Stimulated activated naive CD4-positive, alpha-beta T cell (primary cell): ENCODE data around the gene PCDHAC2.

Experiments used
- DNase-seq, 6 experiments: peaks; one replicate each; lab custom pipeline; 2025; lab: John Stamatoyannopoulos, UW

Gene PCDHAC2

DNA sequence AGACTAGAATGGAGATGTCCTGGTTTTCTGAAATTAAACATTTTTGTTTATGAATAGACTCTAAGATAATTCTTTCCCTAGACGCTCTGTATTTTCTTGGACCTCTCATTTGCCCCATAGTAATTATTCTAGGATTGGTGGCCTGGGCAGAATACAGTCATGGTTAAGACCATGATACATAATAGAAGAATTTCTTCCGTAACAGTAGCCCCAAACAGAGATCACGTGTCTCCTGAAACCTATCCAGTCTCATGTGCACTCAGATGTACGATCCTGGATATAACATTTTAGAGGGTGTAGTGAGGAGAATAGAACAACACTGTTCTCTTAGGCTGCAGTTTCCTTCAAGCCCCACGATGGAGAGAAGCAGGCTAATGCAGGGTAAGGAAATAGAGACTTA is 22.3 kb downstream of the PCDHAC2 start:
- DNase-seq = no peak

DNA sequence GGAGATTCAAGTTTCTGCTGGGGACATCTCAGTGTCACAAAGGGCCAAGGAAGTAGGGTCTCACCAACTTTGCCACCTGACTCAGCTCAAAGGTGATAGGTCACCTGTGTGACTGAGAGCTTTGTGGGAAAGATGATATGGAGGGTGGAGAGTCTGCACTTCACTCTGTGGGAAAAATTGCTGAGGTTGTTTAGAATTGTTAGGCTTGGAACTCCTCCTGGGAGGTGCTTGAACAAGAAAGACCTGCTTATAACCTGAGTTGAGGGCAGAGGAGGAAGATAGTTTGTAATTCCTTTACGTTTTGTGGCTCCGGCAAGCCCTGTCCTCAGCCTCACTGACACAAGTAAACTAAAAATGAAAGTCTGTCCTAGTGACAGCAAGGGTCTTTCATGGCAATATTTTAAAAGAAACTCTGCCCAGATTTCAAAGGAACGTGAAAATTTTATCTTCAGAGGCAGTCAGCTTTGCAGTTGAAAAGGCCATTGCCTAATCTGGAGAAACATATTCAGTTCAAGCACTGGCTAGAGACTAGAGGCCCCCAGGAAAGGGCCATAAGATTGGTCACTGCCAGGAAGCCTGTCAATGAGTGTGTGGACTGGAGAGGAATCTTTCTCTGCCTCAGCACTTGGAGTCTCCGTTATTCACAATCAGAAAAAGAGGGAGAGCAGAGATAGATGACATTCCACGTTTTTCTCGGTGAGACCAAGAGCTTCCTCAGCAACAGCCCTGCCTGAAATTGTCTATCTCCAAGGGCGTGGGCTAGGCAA is 23.2 kb downstream of the PCDHAC2 start:
- DNase-seq = no peak

DNA sequence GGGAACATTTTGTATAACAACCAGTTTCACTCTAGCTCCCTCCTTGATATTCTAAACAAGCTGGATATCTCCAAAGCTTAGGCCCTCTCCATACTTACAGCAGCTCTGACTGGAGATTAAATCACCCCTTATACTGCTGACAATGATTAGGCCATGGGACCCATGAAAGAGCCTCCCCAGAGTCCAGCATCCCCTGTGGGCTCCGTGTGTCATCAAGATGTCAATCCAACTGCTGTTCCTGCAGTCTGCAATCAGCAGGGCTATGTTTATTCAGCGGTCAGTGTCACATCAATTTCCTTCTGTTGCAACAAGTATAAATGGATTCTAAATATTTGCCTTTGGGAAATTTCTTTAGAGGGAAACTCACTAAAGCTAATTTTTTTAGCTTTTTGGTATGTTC is 26.6 kb downstream of the PCDHAC2 start:
- DNase-seq = no peak

DNA sequence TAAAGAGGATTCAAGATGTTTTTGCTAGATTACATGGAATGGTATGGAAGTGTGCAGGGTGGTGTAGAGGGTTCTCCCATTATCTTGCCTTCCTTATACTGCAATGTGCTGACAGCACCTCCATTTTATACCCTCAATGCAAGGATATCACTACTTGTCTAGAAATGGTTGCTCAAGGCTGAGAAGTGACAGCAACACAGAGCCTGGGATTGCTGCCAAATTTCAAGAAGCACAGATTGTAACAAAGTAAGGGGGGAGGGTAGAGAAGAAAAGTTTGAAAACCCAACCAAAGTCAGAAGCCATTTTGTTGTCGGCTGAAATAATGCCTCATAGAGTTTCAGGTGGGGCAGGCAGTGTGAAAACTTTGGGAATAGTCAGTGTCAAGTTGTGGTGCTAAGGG is 29.8 kb downstream of the PCDHAC2 start:
- no peak for DNase-seq

DNA sequence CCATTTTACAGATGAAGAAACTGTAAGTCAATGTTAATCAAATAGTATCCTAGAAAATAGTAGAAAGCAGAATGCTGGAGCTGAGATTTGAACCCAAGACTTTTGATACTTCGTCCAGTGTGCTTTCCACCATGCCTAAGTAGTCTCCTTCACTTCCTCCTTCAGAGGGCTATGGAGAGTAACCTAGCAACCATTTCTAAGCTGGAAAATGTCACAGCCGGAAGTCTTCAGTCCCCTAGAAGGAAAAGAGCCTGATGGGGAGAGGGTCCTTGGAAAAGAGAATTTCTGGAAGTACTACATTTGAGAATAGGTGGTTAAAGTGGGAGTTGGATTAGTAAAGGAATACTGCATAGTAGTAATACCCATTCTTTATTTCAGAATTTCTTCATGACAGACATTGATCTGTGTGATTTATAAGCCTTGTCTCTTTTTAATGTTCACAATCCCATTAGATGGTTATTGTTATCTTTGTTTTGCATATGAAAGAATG is 32.7 kb downstream of the PCDHAC2 start:
- no peak for DNase-seq

DNA sequence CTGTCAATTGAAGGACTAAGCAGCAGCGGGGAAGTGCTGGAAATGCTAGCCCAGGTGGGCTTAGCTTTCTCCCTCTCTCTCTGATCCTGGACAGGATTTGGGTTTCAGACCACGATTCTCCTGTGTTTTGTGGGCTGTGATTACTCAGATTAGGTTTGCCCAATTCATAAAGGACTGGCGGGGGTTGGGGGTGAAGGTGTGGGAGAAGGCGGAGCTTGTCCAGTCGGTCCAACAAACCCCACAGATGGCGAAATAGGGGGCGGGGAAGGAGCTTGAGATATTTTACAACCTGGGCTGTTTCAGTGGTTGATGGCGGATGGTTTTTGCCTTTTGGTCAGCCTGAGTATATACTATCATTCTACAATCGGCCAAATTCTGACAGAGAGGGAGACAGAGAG is 35.2 kb downstream of the PCDHAC2 start:
- no peak for DNase-seq

DNA sequence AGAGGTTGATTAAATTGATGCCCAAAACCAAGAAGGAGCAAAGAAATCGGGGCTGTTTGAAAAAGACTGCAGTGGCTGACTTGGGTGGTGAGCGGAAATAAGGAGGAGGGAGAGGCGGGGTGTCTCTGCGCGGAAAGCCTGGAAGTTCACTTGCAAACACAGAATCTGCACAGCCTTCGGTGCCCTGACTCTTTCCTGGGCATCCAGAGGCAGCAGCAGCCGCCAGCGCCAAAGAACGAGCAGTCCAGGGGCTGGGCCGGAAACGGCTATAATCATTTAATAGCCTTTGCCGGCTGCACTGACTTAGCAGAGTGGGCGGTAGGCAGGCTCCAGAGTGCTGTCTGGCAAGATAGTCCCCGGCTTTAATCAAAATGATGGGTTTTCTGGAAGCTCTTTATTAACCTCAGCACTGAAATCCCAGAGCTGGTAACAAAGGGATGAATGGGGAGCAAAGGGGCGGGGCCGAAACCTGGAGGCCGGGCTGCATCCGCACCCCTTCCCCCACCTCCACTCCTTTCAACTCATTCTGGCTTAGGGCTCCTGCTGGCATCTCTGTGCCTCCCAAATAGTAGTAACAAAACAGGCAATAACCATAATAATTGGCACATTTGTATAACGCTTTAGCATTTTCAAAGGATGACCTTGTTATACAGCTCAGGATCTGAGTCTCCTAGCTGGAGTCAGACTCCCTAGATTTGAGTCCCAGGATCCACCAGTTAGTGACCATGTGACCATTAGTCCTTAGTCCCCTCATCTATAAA is 35.7 kb downstream of the PCDHAC2 start:
- no peak for DNase-seq

DNA sequence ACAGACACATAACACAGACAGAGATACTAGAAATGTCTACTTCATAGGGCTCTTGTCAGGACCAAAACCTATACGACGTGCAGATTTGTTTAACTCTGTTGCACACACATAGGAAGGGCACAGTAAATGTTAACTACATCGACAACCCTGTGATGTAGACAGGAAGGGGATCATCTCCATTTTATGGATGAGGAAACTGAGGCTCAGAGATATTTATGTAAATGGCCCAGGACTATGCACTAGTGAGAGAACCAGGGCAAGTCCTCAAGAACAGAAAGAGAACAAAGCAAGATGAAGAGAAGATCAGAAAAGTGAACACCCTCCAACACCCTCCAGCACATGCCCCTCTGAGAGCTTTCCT is 36.3 kb downstream of the PCDHAC2 start:
- no peak for DNase-seq

DNA sequence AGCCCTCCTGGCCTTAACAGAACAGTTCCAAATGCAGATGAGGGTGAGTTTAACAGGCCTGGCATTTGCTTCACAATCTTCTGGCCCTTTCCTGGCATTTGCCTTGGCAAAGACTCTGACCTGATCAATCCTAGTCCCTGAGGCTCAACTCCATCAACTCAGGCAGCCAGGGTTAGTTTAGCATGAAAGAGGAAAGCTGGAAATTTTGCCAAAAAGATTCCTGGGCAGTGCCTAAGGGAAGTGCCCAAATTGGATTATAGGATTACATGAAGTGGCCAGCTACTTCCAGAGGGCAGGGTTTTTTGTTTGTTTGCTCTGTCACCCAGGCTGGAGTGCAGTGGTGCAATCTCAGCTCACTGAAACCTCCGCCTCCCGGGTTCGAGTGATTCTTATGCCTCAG is 36.8 kb downstream of the PCDHAC2 start:
- no peak for DNase-seq

DNA sequence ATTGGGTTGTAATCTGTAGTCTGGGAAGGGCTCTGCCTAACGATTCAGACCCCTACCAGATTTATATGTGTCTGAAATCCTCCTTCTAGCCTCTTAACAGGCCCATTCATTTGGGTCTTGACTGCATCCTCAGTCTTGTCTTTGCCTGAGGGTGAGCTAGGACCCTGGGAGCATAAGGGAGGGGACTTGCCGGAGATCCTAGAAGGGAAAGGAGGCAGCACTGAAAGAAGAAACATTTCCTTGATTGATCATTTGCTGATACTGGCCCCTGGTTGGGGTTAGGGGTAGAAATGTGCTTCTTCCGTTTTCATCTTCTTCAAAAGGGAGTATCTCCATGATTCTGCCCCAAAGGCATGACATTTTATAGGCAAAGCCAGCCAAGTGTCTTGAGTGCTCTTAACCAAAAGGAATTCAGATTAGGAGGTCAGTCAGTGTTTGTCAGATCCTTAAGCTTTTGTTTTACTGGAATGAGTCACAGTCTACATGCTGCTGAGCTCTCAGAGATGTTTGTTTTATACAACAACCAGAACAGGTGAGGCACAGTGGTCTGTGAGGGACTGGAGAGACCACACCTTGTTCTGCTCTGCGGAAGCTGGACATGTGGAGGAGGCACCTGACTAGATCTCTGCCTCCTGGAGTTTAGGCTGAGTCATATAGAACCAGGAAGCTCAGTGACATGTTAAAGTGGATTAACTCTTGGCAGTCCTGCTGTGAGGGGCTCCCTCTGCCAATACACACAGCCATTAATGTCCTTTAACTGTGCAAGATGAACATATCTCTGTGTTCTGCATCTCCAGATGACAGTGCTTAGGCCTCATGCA is 37.7 kb downstream of the PCDHAC2 start:
- no peak for DNase-seq

DNA sequence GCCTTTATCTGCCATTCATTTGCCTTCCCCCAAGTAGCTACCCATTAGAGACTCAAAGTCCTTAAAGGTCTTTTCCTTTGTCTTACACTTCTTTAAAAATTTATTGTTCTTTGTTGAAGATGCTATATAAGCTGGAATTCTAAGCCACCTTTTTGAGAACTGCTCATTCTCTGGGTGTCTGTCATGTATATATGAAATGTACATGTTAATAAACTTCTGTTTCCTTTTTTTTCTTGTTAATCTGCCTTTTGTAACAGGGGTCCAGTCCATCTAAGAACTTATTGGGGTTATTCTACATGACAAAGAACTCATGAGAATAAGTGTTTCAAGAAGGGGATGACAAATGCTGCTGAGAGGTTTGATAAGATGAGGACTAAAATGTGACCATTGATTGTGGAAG is 41.5 kb downstream of the PCDHAC2 start:
- DNase-seq = no peak

DNA sequence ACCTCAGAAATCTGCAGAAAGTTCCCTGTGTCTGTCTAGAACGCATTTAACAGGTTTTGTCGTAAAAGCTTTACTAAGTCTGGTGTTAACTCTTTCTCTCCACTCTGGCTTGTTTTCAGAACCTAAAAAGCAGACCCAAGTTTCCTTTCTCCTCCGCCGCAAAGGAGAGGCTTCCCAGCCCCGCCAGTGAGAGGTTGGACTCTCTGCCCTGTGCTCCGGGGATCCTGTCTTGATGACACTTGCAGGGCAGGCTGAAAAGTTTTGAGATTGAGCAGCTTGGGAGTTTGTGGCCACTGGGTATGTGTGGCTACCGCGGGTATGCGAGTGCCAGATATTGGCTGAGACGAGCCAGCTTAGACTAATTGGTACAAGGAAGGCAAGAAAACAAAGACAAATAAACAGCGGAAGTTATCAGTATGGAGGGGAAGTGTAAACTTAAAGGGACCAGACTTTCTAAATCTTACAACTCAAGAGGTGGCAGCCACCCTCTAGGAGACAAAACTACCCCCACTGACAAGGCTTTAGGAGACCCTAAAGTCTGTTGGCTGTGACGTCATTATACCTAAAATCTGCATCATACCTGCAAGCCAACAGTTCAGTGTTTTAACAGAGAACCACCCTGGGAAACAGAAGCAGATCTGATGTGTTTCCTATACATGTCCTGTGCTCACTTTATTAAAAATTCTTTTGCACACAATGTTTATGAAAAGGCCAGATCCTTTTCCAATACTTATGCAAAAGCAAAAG is 43.9 kb downstream of the PCDHAC2 start:
- no peak for DNase-seq

DNA sequence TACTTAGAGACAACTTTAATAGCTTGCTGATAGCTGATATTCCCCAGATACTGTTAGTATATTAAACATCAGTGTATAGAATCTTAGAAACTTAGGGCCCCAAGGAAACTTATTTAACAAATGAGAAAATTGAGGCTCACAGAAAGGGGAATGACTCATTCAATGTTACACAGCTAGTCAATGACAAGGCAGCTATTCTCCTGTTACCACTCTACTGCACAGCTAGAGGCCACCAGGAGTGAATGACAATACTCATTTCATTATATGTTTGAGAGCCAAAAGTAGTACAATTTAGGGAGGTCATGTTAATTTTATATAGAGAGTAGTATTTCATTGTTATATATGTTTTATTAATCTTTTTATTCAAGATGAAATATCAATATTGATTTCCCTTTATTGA is 51.7 kb downstream of the PCDHAC2 start:
- DNase-seq = no peak
